ENCODE data around the gene BLOC1S6. TPM values are rescaled to one million over a fixed set of nuclear protein-coding genes. Genes with fewer than 3 reads are reported as not detected.

The BLOC1S6 gene
- total and polyA plus RNA-seq, 9 of the 15 experiments (the other 6 are each of a cell fraction or from before 2014, with no cell fraction given) = 18.2 to 72.4 (median 38.4) TPM

DNA sequence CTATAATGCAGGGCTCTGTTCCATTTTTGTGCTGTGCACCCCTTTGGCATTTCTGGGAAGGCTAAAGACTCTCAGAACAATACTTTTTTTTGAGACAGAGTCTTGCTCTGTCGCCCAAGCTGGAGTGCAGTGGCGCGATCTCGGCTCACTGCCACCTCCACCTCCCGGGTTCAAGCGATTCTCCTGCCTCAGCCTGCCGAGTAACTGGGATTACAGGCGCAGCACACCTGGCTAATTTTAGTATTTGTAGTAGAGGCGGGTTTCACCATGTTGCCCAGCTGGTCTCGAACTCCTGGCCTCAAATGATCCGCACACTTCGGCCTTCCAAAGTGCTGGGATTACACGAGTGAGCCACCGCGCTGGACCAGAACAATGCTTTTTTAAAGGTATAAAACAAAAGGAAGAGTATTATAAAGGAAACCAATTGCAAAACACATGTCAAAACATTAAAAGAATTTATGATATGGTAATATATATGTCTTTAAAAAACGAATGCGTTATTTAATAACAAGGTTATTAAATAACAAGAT is 48.6 kb downstream of the BLOC1S6 start:
- intact Hi-C loops (cut with micrococcal nuclease) = no loop called here
- H3K4me1 ChIP-seq (replicated peaks in 1 of 2; ENCODE audit: control insufficient read depth in 2 of 2, insufficient read depth in 2 of 2, low read length in 2 of 2) = peaks cover 4 to 12% of the 10 kb centered on the region in 2 experiments; a peak in 3 of 5 replicates
- CTCF ChIA-PET (ENCODE audit: low intra/inter-chr PET ratio) = no interaction called here
- POLR2A ChIA-PET = interaction anchor here (1.0 kb wide), 1 partner anchor 18 kb away, joined by 3 read pairs; no protein-coding TSS in a partner anchor
- H3K4me3 ChIP-seq = no peak overlapping the region
- BruUV-seq (replicated peaks) = no TSS peak
- H3K9ac ChIP-seq (ENCODE audit: insufficient read depth in 1 of 2, low read depth in 2 of 2, low read length in 2 of 2) = no peak overlapping the region
- H3K27me3 ChIP-seq (ENCODE audit: control insufficient read depth in 2 of 2, insufficient read depth in 2 of 2, low read length in 2 of 2) = peaks cover 4 to 14% of the 10 kb centered on the region in 2 experiments; a peak in 3 of 5 replicates
- ATAC-seq (no peak), FAIRE-seq (no peak), DNase-seq (ENCODE audit: extremely low read depth in 1 of 4, low spot score in 3 of 4) (no peak)
- H3K79me2 ChIP-seq (ENCODE audit: control insufficient read depth, insufficient read depth, low read length) = no peaks in the 10 kb centered on the region
- H3K36me3 ChIP-seq (ENCODE audit: control insufficient read depth, insufficient read depth, low read length) = no peaks in the 10 kb centered on the region
- WGBS (ENCODE audit: insufficient coverage, low coverage, missing lambda C conversion rate) = 45% methylated on average over 15 of the region's 17 CpGs
- no peaks in the 10 kb centered on the region for H4K20me1 ChIP-seq (replicated peaks; ENCODE audit: control insufficient read depth, insufficient read depth, low read length)
- TF ChIP-seq, protein P1, sequence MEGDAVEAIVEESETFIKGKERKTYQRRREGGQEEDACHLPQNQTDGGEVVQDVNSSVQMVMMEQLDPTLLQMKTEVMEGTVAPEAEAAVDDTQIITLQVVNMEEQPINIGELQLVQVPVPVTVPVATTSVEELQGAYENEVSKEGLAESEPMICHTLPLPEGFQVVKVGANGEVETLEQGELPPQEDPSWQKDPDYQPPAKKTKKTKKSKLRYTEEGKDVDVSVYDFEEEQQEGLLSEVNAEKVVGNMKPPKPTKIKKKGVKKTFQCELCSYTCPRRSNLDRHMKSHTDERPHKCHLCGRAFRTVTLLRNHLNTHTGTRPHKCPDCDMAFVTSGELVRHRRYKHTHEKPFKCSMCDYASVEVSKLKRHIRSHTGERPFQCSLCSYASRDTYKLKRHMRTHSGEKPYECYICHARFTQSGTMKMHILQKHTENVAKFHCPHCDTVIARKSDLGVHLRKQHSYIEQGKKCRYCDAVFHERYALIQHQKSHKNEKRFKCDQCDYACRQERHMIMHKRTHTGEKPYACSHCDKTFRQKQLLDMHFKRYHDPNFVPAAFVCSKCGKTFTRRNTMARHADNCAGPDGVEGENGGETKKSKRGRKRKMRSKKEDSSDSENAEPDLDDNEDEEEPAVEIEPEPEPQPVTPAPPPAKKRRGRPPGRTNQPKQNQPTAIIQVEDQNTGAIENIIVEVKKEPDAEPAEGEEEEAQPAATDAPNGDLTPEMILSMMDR (IDR thresholded peaks at IDR 0.05 in 2 of 3, conservative IDR thresholded peaks at IDR 0.05 in 1 of 3; ENCODE audit: insufficient read depth in 2 of 3, low read depth in 1 of 3, low read length in 3 of 3) = 0 out of 6 replicates have a peak, but pooled peaks of 1 of the 3 experiments have one; percentile 4
- TF ChIP-seq ZNF146 (CRISPR knock-in tag; IDR thresholded peaks at IDR 0.05; ENCODE audit: unreplicated experiment) = no peak
- no peaks in the 10 kb centered on the region for H3K9me1 ChIP-seq (ENCODE audit: control insufficient read depth, insufficient read depth, low read length)
- no peaks in the 10 kb centered on the region for H3K9me3 ChIP-seq (replicated peaks; ENCODE audit: control insufficient read depth, insufficient read depth, low read depth, low read length)
- no peak overlapping the region for H3K27ac ChIP-seq (ENCODE audit: extremely low read depth, low read depth, low read length)
- in situ Hi-C loops (cut with MboI) = no loop called here
- peak overlapping the region; percentile 18; the same call in 1 of the 2 replicates for H3K4me2 ChIP-seq (ENCODE audit: insufficient read depth, low read length)
- H2AFZ ChIP-seq (ENCODE audit: low read depth, low read length) = no peak overlapping the region

All from K562 (cell line).